IPS DF 6.9 (cell line): ENCODE results near the gene PNMA8A.

Experiments used
- DNase-seq: peaks from one replicate; pipeline ENCODE4 v3.0.0-alpha.2; 2013; ENCODE audit warnings: low read depth, low spot score
- H3K27ac ChIP-seq: one replicate; pipeline ENCODE4 v1.5.1; 2013; ENCODE audit warnings: low read length, control low read depth
- H3K27me3 ChIP-seq: 2 replicates; pipeline ENCODE4 v1.6.1; 2013; ENCODE audit warnings: mild to moderate bottlenecking, low read length; ENCODE audit not compliant: control insufficient read depth, insufficient read depth
- H3K36me3 ChIP-seq: 2 replicates; pipeline ENCODE4 v1.6.1; 2013; ENCODE audit warnings: low read length; ENCODE audit not compliant: control insufficient read depth, insufficient read depth
- H3K4me1 ChIP-seq: 2 replicates; pipeline ENCODE4 v1.6.1; 2013; ENCODE audit warnings: low read length; ENCODE audit not compliant: control insufficient read depth, insufficient read depth
- H3K4me3 ChIP-seq: 2 replicates; pipeline ENCODE4 v1.5.1; 2013; ENCODE audit warnings: mild to moderate bottlenecking, low read length
- H3K9me3 ChIP-seq: 2 replicates; pipeline ENCODE4 v1.6.1; 2013; ENCODE audit warnings: low read length, inconsistent platforms; ENCODE audit not compliant: control insufficient read depth, insufficient read depth
- WGBS: extraction: QIAGEN DNeasy Blood & Tissue Kit; methylation state at CpG from one replicate; pipeline ENCODE4 v1.1.7; 2013; ENCODE audit warnings: mixed read lengths, missing lambda C conversion rate; ENCODE audit not compliant: insufficient read length, insufficient coverage; 5-methylcytosine and 5-hydroxymethylcytosine counted together

The PNMA8A gene

DNA sequence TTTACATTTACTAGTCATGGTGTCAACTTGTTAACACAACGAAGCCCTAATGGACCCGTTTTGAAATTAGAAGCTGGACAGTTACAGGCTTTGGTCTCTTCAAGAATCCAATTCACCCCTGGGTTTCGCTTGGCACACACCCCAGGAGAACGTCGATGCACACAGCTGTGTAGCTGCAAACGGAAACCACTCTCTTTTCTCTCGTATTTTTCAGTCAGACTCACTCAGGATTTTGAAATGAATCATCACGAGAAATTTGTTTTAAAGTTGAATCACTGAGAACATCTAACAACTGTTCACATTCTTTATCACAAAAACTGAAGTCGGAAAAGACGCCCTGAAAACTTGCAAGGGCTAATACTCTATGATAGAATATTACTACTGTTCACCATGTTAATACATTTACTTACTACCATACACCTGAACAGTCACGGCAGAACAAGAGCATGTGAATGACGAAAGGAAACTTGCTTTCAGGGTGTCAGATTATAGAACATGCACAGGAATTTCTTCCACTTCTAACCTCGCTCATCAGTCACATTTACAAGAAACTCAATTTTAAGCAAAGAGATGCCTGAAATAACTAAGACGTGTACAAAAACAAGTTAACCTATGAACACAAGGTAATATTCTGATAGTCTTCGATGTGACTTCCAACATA lies 4.7 kb downstream of the PNMA8A start:
- no peaks in the 10 kb centered on the region for H3K9me3 ChIP-seq
- H3K27ac ChIP-seq = no peak overlapping the region
- H3K4me3 ChIP-seq = no peak overlapping the region
- peaks cover 4% of the 10 kb centered on the region; the same call in 1 of the 2 replicates for H3K36me3 ChIP-seq
- no peak for DNase-seq
- no peaks in the 10 kb centered on the region for H3K4me1 ChIP-seq
- no peaks in the 10 kb centered on the region for H3K27me3 ChIP-seq
- no CpG with 5 or more reads among the region's 15 CpGs for WGBS

DNA sequence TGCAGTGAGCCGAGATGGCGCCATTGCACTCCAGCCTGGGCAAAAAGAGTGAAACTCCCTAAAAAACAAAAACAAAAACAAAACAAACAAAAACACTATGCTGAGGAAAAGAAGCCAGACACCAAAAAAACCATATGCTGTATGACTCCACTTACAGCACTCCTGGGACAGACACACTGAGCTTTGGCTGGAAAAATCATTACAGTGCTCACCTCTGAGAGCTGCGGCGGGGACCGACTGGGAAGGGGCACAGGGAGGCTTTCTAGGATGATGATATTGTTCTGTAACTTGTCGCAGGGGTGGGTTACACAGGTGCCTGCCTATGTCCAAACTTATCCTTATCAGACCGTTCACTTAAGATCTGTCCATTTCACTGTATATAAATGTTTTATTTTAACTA lies 7.8 kb downstream of the PNMA8A start:
- no CpG with 5 or more reads among the region's 7 CpGs for WGBS
- Histone ChIP-seq H3K27me3 (no peaks in the 10 kb centered on the region), H3K36me3 (peaks cover 4% of the 10 kb centered on the region; the same call in 1 of the 2 replicates), H3K4me3 (no peak overlapping the region), H3K4me1 (no peaks in the 10 kb centered on the region), H3K27ac (no peak overlapping the region), H3K9me3 (no peaks in the 10 kb centered on the region)
- no peak for DNase-seq

DNA sequence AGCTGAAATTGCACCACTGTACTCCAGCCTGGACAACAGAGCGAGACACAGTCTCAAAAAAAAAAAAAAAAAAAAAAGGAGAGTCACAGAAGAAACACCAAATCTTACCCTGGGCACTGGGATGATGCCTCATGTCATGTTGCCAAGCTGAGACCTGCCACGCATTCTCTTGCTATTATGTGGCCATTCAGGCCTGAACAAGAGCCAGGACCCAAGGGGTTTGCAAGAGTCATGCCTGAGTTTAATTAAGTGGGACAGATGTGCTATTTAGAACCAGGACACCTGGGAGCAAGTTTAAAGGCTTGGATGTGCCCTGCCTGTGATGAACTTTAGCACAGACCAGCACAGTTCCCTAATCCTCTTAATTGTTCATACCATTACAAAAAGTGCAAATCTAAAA lies 9.8 kb downstream of the PNMA8A start:
- H3K4me1 ChIP-seq = no peaks in the 10 kb centered on the region
- WGBS = no CpG with 5 or more reads among the region's 2 CpGs
- H3K4me3 ChIP-seq = no peak overlapping the region
- DNase-seq = no peak
- H3K9me3 ChIP-seq = no peaks in the 10 kb centered on the region
- H3K36me3 ChIP-seq = no peaks in the 10 kb centered on the region
- no peaks in the 10 kb centered on the region for H3K27me3 ChIP-seq
- H3K27ac ChIP-seq = no peak overlapping the region

DNA sequence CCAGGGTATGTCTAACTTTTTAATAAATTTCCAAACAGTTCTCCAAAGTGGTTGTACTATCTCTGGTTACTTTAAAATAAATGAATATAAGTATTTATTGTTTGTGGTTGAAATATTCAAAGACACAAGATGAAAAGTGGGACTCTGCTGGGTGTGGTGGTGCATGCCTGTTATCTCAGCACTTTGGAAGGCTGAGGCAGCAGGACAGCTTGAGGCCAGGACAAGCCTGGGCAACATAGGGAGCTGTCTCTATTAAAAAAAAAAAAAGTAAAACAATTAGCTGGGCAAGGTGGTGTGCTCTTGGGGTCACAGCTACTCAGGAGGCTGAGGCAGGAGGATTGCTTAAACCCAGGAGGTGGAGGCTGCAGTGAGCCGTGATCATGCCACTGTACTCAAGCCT lies 10.4 kb downstream of the PNMA8A start:
- Histone ChIP-seq H3K27ac (no peak overlapping the region), H3K27me3 (no peaks in the 10 kb centered on the region), H3K9me3 (no peaks in the 10 kb centered on the region), H3K4me1 (no peaks in the 10 kb centered on the region), H3K4me3 (no peak overlapping the region), H3K36me3 (no peaks in the 10 kb centered on the region)
- WGBS = no CpG with 5 or more reads among the region's 1 CpG
- DNase-seq = no peak

DNA sequence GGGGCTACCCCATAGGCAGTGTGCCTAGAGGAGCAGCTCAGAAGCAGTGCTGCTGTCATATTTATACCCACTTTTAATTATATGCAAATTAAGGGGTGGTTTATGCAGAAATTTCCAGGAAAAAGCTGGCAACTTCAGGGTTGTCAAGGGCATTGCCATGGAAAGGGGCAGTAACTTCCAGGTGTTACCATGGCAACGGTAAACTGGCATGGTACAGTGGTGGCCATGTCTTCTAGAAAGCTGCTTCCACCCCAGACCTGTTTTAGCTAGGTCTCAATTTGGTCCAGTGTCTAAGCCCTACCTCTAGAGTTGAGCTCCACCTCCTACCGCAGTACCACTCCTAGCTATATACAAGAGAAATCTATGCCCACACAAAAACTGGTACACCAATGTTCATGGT lies 11.3 kb downstream of the PNMA8A start:
- WGBS = no CpG with 5 or more reads among the region's 2 CpGs
- Histone ChIP-seq H3K4me1 (no peaks in the 10 kb centered on the region), H3K9me3 (no peaks in the 10 kb centered on the region)

DNA sequence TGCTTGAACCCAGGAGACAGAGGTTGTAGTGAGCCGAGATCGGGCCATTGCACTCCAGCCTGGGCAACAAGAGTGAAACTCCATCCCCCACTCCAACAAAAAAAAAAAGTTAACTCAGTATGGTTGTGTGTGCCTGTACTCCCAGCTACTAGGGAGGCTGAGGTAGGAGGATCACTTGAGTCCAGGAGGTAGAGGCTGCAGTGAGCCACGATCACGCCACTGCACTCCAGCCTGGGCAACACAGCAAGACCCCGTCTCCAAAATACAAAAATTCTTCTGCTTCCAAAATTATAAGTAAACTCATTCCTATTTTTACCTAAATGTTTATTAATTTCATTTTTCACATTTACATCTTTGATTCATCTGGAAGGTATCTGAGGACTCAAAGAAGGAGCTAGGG lies 14.4 kb downstream of the PNMA8A start:
- WGBS = no CpG with 5 or more reads among the region's 5 CpGs
- H3K27ac ChIP-seq = no peak overlapping the region
- DNase-seq = no peak

More for the DNA sequence above, 11.3 kb downstream of the PNMA8A start:
- H3K4me3 ChIP-seq = no peak overlapping the region
- H3K27ac ChIP-seq = no peak overlapping the region
- H3K27me3 ChIP-seq = no peaks in the 10 kb centered on the region
- no peak for DNase-seq
- no peaks in the 10 kb centered on the region for H3K36me3 ChIP-seq

DNA sequence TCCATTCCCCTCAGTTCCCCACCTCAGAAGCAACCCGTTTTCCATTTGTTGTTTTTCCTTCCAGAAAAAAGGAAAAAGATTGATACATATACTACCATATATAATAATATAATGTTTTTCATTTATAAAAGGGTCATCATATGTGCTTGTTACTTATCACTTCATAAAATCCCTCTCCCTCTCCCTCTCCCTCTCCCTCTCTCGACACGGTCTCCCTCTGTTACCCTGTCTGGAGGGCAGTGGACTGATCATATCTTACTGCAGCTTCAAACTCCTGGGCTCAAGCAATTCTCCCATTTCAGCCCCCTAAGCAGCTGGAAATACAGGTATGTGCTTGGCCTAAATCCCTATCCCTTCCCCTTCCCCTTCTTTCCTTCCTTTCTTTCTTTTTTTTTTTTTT lies 17.1 kb downstream of the PNMA8A start:
- Histone ChIP-seq H3K27ac (no peak overlapping the region), H3K36me3 (no peaks in the 10 kb centered on the region), H3K9me3 (no peaks in the 10 kb centered on the region), H3K27me3 (no peaks in the 10 kb centered on the region), H3K4me3 (no peak overlapping the region), H3K4me1 (no peaks in the 10 kb centered on the region)
- no peak for DNase-seq
- no CpG with 5 or more reads among the region's 3 CpGs for WGBS

More for the DNA sequence above, 14.4 kb downstream of the PNMA8A start:
- Histone ChIP-seq H3K9me3 (no peaks in the 10 kb centered on the region), H3K36me3 (no peaks in the 10 kb centered on the region), H3K27me3 (no peaks in the 10 kb centered on the region), H3K4me3 (no peak overlapping the region), H3K4me1 (no peaks in the 10 kb centered on the region)

DNA sequence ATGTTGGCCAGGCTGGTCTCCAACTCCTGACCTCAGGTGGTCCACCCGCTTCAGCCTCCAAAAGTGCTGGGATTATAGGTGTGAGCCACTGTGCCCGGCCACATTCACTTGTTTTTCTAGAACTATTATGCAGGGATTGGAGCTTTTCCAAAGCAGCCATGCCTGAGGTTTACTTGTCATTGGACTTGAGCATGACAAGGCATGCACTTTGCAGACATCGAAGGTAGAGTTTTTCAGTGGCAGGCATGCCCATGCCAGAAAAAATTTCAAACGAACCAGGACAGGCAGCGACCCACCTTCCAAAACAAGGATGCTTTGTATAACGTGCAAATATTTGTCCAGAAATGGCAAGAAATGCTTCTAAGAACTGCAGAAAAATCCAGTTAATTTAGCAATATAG lies 17.7 kb downstream of the PNMA8A start:
- Histone ChIP-seq H3K36me3 (no peaks in the 10 kb centered on the region), H3K4me3 (no peak overlapping the region), H3K27ac (no peak overlapping the region), H3K27me3 (no peaks in the 10 kb centered on the region), H3K9me3 (no peaks in the 10 kb centered on the region), H3K4me1 (no peaks in the 10 kb centered on the region)
- no peak for DNase-seq
- WGBS = no CpG with 5 or more reads among the region's 6 CpGs

DNA sequence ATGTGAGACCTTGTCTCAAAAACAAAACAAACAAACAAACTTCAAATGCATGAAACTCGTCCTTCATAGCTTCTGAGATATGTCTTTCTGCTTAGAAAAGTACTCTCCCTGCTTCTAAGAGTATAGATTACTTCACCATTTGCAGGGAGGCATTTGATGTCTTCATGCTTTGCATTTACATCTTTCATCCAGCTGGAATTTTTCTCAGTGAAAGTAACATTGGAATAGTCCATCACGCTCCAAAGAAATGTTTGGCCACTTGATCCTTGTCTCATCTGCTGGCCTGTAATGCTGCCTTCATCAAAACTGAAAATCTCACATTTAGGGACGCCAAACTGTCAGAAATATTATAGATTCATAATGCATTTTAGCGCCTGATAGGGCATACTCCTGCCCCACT lies 19.2 kb downstream of the PNMA8A start:
- no CpG with 5 or more reads among the region's 4 CpGs for whole genome bisulfite sequencing
- DNase-seq = no peak
- H3K36me3 ChIP-seq = no peaks in the 10 kb centered on the region
- H3K9me3 ChIP-seq = no peaks in the 10 kb centered on the region
- H3K4me1 ChIP-seq = no peaks in the 10 kb centered on the region
- H3K4me3 ChIP-seq = no peak overlapping the region
- H3K27ac ChIP-seq = no peak overlapping the region
- H3K27me3 ChIP-seq = no peaks in the 10 kb centered on the region

DNA sequence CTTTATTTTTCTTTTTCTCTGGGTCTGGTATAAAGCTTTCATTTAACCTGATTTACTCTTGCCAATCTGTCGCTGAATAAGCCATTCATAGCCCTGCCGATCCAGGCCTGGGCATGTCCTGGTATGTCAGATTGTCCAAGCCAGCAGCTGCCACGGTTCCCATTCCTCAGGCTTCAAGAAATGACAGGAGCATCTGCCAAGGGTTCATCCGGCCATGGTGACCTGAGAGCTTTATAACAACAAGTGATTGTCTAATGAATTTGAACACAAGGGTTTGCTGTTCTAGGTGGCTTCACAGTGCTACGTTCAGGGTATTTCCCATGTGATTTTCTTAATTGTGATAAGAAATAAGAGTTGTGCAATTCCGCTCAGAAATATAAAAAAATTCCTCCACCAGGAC lies 20.0 kb downstream of the PNMA8A start:
- no peaks in the 10 kb centered on the region for H3K27me3 ChIP-seq
- H3K27ac ChIP-seq = no peak overlapping the region
- H3K36me3 ChIP-seq = no peaks in the 10 kb centered on the region
- H3K4me1 ChIP-seq = no peaks in the 10 kb centered on the region
- no peak for DNase-seq
- no peak overlapping the region for H3K4me3 ChIP-seq
- H3K9me3 ChIP-seq = no peaks in the 10 kb centered on the region
- WGBS = no CpG with 5 or more reads among the region's 6 CpGs

DNA sequence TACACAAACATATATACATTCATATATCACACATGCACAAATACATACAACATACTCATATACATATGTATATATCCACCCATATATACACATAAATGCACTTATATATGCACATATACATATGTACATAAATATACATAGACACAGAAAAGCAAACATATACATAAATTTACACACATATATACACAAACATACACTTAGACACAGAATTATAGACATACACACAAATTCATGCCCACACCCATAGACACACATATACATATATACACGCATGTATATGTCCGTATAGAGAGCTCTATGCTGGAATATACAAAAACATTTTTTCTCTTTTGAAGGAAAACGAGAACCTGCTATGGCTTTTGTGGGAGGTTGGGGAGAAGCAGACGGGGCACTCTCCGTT lies 20.6 kb downstream of the PNMA8A start:
- DNase-seq = no peak
- Histone ChIP-seq H3K4me1 (no peaks in the 10 kb centered on the region), H3K36me3 (no peaks in the 10 kb centered on the region), H3K27me3 (no peaks in the 10 kb centered on the region), H3K4me3 (no peak overlapping the region), H3K27ac (no peak overlapping the region), H3K9me3 (no peaks in the 10 kb centered on the region)
- no CpG with 5 or more reads among the region's 5 CpGs for WGBS
